ENCODE data around the gene LARP7.

- TF ChIP-seq CTCF (IDR thresholded peaks at IDR 0.05) = no peak
- no peak for TF ChIP-seq EP300 (IDR thresholded peaks at IDR 0.05)
- TF ChIP-seq POLR2A (IDR thresholded peaks at IDR 0.05) = no peak
These were observed 36.7 kb downstream of the LARP7 start for GRCh38 chr4:112673686-112674085.
